NCI-H526 (cell line): ENCODE measurements around the gene EIF4G2.

ENCODE experiments used
- DNase-seq, 2 experiments: peaks; one replicate each; lab custom pipeline; 2025; lab: John Stamatoyannopoulos, UW

EIF4G2 gene

DNA sequence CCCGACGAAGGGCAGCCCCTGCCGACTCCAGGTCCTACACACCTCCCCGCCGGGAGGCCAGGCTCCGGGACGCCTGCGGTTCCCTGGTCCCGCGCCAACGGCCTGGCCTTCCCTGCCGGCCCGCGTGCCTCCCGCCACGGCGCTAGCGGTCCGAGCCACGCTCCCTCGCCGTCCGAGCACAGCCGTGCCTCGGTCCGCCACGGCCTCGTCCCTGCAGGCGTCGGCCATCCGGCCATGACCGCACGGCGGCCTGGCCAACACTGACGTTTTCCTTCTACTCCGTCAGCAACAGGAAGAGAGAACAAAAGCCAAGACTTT, 532 bp downstream of the EIF4G2 start:
- no peak for DNase-seq

DNA sequence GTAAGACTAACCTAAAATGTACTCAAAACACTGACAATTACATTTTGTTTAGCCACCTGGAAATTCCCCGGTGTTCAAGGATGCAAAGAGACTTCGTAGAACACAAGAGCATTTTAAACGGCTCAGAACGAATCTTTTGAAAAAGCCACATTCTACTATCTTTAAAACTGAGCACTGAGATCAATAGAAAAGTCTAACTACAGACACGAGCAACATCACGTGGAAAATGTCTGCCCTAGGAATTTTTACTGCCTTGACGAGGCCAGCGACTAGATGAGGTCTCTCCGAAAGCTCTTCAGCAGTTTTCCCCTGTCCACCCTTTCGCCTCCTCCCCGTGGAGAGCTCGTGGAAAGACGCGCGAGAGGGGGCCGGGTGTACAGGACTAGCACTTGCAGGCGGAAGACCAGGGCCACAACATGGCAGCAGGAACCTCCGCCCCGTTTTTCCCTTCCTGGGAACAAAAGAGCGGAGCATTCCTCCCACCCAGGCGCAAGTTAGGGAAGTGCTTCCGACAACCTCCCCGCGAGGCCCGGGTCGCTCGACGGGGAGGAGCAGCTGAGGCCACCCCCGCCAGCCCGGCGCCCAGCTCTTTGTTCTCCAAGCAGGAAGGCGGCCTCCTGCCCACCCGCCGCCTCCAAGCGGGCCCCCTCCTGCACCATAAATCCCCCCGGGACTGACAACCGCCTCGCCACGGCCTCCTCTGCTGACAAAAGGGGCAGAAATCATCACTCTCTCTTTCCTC, 1.1 kb downstream of the EIF4G2 start:
- peak in 1 of 2 experiments; percentile 59 for DNase-seq

DNA sequence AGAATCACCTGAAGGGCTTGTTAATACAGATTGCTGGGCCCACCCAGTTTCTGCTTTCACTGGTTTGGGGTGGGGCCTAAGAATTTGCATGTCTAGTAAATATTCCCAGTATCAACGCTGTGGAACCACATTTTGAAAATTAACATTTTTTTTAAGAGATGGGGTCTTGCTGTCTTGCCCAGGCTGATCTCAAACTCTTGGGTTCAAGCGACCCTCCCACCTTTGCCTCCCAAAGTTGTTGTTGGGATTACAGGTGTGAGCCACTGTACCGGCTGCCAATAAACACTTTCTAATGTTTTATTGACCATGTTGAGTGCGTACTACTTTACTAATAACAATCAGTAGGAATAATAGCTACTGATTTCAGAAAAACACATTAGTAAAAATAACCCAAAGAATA, 2.5 kb downstream of the EIF4G2 start:
- DNase-seq = peak in 1 of 2 experiments; percentile 46

DNA sequence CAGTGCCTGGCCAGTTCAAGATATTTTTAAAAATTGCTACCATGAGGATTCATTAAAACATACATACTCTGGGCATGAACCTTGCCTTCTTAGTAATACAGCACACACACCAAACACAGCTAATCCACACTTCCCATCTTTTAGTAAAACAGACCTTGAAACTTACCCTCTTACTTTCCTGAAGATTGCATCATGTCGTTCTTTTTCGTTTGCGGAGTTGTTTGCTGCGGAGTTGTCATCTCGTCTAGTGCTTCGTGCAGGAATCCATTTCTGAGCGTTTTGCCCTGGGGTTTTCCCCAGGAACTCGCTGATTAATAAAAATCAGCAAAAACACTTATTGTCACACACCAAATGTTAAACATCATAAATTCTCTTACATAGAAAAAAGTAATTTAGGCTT, 3.0 kb downstream of the EIF4G2 start:
- no peak for DNase-seq

DNA sequence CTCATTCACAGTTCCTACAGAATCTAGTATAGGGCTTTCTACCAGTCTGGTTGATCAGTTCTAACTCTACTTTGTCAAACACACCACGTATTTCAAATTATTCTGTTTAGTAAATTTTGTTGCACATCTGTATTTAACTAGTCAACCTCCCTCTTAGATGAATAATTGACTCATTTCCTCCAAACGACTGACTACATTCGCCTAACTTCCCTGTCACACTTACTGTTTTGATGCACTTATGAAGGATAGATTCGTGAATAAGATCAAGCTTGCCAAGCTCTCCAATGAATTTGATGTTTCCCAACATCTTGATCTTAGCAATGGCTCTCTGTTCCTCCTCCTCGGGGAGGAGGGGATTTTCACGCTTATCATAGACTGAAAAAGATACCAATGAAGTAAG, 5.0 kb downstream of the EIF4G2 start:
- no peak for DNase-seq

DNA sequence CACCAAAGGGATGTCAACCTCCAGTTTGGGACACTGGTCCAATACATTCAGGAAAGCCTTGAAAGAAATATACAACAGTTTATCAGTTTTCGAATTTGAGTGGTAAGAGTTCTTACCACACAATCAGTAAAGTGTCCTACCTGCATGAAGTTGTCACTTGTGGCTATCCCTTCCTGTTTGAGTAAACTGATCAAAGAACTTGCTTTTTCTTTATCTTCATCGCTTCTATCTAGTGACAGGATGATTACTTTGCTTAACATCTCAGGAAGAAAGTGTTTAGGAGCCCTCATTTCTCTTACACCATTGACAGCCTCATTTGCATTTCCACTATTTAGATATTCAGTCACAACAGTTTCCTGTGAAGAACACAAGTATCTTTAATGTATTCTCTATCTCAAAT, 8.4 kb downstream of the EIF4G2 start:
- DNase-seq = no peak

DNA sequence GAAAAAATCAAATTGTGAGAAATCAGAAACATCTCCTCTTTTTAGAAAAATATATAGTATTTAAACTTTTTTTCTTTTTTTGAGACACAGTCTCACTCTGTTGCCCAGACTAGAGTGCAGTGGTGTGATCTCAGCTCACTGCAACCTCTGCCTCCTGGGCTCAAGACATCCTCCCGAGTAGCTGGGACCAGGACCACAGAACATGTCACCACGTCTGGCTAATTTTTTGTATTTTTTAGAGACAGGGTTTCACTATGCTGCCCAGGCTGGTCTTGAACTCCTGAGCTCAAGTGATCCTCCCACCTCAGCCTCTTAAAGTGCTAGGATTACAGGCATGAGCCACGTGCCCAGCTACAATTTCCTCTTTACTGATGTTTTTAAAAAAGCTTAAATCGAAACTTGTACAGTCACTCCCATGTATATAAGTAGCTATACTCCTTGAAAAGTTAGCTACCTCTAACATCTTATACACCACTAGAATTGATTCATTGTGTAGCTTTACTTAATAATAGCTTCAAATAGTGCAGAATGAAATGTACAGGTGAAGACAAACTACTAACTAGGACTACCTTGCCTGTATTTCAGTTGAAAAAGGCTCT, 10.3 kb downstream of the EIF4G2 start:
- no peak for DNase-seq

DNA sequence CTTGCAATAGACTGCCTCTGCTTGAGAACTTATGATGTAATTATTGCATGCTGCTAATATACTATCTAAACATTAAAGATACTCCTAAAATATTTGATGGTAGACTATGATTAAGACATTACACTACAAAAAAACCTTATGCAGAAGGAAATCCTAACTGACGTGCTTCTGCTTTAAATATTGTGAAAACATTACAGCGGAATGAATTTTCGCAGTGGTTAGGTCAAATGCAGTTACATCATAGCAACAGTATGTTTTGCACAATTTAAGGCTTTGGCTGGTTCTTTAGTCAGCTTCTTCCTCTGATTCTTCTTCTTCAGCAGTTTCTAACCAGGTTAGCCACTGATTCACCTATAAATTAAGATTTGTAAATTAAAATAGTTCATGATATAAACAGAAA, 11.2 kb downstream of the EIF4G2 start:
- no peak for DNase-seq

DNA sequence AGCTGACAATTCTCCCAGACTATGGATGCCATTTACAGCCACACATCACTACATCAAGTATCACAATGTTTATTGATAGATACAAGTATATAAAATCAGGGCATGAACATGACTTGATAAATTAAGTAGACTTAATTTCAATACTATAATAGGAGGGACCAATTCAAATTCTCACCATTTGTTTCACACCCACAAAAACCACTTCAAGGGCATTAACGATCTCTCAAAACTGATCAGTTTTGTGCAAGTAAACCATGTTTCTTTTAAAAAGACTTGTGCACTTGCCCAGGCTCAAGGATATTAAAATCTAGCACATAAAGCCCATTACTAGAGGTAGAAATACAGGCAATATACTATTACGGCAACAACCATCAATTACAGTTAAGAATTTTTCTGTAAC, 11.7 kb downstream of the EIF4G2 start:
- no peak for DNase-seq

DNA sequence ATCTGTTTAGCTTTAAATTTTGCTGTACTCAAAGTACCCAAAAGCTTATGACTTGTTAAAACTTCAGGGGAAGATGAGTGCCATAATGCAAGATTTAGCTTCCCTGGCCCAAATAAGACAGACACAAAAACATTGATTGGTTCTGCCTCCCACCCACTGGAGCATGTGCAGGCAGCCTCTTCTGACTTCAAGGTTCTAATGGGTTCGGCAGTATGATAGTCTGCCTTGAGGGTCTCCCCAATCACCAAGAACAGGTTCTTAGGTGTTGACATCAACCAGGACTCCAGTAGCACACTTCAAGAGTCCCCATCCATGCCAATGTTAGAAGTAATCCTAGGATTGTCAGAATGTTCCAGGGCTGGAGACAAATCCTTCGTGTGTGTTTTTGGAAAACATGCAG, 12.5 kb downstream of the EIF4G2 start:
- DNase-seq = no peak

DNA sequence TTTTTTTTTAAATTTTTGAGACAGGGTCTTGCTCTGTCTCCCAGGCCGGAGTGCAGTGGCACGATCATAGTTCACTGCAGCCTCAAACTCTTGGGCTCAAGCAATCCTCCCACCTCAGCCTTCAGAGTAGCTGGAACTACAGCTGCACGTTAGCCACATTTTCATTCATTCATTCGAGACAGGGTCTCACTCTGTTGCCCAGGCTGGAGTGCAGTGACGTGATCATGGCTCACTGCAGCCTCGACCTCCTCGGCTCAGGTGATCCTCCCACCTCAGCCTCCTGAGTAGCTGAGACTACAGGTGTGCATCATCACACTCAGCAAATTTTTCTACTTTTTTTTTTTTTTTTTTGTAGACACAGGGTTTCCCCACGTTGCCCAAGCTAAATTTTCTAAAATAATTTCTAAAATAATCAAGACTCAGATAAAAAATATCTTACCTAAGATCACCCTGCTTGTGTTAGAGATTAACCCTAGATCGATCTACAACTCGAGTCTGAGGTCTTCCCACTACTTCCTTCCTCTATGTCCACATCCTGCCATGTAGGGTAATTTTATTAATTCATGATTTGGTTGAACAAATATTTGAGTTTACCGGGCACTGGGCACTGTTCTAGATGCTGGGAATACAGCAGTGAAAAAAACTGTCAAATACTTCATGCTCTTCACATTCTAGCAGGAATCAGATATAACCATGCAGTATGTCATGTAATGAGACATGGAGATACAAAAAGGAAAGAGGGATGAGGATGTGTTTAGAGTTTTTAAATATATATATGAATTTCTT, 15.1 kb downstream of the EIF4G2 start:
- peak; percentile 85 to 87 for DNase-seq

DNA sequence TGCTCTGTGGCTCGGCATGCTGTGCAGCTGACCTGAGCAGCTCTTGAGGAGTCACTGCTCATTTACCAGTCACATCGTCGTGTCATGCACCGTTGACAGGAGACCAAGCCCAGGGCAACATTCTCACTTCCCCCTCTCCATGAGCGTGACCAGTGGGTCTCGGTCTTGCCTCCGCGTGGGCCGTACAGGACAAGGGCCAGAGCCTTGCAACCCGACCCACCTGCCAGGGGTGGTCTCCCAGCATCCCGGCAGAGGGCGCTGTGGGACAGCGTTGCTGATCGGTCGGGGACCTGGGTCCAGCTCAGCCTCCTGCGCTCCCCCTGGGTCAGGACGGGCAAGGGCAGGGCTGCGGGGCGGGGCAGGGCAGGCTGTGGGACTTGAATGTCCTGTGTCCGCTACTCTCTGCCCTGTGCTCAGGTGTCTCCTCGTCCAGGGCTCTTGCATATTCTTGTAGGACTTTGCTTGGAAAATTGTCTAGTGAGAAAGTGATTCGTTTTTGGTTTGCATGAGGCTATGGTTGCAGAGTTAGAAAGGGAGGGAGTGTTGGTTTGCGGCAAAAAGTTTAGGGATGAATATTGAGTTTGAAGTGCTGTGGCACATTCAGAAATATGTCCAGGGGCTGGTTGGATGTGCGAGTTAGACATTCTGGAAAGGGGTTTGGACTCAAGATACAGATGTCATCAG, 16.2 kb downstream of the EIF4G2 start:
- DNase-seq = peak; percentile 70 to 93

DNA sequence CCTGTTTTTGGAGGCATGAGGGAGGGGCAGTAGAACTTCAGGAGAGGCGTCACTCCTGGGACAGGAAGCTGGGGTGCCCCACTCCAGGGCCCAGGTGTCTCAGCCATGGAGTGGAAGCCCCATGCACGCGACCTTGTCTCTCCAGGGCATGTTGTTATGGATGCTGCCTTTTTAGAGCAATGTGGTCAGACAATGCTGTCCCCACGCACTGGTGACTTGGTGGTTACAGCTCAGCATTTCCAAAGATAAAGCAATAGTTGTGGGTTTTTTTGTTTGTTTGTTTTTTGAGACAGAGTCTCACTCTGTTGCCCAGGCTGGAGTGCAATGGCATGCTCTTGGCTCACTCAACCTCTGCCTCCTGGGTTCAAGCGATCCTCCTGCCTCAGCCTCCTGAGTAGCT, 22.3 kb downstream of the EIF4G2 start:
- no peak for DNase-seq

DNA sequence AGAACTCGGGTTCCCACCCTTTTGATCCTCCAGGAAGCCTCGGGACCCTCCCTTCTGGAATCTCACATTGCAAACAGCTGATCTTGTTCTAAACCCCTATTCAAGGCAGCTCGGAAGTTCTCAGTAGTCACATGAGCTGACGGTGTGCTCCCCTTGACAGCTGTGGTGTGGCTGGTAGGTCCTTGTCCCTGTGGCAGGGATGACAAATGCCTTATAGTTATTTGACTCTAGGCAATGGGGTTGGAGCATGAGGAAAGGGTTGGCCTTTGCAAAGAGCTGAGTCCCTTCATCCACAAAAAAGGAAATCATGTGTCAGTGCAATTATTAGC, 23.6 kb downstream of the EIF4G2 start:
- DNase-seq = no peak

DNA sequence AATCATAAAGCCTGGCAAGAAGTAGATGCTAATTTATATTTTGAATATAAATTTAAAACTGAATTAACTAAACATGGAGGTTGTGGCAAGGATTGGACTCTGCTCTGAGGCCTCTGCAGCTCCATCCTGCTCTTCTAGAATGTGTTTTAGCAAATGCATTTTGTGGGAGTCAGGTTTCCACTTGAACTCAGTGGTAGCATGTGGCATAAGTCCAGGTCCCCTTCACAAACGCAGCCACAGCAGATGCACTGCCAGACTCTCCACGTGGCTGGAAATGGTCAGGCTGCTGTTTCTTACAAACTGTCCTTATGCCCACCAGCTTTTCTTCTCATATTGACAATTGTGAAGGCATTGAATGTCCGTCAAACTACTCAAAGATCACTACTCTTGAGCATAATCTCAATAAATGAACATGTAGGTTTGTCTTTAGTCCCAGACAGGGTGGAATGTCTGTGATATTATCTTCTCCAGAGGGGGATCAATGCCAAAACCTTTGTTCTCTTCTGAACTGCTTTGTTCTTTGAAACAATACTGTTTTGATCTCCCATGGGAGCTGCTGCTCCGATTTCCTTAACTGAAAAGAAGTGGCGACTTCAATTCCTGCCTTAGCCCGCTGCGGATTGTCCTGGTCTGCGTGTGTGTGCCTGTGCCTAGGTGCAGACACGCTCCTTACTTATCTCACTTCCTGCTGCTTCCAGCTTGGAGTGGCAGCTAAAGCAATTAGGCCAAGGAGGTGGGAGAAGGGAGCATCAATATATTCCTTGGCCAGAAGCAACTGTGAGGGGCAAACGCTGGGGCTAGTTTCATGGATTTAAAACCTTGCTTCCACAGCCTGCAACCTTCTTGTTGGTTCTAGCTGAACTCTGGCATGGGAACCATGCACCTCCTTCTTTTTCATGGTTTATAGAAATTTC, 24.2 kb downstream of the EIF4G2 start:
- DNase-seq = no peak

DNA sequence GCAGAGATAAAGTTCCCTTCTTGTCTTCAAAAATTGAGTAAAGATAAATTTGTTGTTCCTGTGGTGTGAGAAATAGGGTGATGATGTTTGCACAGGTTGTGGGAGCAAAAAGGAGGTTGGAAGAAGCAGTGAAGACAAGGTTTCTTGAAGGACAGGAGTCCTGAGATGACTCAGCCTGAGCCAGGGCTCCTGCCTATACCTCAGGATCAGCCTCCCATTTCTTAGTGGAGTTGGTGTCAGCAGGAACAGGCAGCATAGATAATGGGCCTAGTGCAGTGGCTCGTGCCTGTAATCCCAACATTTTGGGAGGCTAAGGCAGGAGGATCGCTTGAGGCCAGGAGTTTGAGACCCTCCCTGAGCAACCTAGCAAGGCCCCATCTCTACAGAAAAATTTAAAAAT, 28.7 kb downstream of the EIF4G2 start:
- no peak for DNase-seq

DNA sequence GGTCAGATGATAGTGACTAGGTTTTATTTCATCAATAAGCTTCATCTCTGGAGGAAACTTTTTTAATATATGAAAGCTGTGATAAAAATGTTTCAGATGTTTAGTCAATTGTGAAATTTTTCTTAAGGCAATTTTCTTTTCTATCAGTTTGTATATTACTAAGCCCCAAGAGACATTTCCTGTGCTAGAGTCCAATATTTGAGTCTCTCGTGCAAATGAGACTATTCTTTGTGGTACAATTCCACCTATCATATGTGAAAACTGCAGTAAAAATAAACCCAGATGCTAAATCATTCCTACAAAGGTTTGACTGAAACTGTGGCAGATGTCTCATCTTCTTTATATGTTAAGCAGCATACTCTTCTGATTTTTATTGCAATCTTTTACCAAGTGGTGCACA, 29.6 kb downstream of the EIF4G2 start:
- DNase-seq = no peak

DNA sequence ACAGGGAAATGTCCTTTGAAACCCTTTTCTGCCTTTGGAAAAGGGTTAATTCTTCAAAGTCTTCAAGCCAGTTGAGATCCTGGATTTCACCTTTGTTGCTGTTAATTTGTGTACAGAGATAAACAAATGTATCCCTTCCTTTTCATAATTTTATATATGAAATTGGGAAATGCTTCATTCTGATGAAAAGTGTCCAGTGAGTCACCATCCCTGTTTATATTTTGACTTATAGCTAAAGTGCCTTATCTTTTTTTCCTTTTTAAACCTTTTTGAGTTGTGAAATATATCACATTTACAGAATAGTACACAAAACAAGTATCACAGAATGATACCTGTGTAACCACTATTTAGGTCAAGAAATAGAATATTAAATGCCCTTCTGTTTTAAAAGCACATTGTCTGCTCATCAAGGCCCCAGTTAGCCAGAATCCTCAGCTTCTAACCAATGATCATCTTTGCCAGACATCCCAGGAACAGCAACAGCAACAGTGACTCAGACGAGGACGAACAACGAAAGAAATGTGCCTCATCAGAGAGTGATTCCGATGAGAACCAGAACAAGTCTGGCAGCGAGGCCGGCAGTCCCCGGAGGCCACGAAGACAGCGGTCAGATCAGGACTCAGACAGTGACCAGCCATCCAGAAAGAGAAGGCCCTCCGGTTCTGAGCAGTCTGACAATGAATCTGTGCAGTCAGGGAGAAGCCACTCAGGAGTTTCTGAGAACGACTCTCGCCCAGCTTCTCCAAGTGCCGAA, 30.3 kb downstream of the EIF4G2 start:
- DNase-seq = no peak

DNA sequence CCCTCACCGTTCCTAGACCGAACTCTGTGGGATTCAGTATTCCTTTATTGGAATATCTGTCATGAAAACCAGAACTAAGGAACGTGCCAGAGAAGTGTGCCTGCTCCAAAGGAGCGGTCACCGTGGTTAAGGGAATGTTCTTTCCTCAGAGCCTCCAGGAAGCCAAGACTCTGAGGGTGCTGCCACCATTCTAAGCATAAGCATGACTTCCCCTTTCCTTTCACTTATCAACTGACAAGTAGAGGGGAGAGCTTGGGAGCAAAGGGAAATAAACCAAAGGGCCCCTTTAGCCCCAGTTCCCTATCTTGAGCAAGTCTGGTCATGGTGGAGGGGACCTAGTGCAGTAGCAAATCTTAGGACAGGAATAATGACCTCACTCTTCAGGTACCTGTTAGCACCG, 30.9 kb downstream of the EIF4G2 start:
- DNase-seq = no peak

DNA sequence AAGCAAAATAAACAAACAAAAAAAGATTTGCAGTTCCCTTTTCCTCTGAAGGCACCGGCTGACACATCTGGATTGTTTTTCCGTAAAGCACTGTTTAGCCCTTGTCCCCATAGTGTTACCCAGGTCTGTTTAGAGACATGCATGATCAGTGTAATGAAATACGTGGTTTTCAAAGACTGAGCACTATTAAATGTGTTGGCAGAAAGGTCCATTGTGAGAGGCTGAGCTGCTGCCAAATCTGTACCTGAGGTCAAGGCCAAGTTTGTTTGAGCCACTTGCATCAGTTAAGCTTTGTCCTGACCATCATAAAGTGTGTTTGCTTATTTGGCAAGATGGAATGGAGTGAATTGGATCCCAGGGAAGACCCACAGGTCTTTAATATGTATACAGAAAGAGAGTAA, 31.3 kb downstream of the EIF4G2 start:
- DNase-seq = no peak

DNA sequence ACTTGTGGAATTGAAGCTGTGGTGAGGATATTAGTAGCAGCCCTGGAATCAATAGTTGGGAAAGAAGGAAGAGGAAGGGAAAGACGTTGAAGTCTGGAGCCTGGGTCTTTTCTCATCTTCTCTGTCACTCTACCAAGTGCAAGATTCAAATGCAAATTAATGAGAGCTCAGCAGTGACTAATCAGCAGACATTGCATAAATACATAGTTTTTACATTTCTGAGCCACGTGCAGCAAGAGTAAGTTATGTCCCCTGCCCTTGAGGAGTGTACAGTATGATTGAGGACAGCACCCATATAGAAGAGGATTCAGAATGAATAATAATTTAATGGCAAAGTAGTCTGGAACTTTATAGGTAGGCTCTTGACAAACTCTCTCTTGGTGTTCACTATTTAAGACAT, 33.9 kb downstream of the EIF4G2 start:
- DNase-seq = no peak
